PFSK-1 (cell line): ENCODE measurements around the gene KCNIP3.

ENCODE experiments used
- FOXP2 ChIP-seq: optimal IDR thresholded peaks from 2 replicates; pipeline ENCODE3; 2011; ENCODE audit warnings: borderline replicate concordance, control low read depth, inconsistent platforms; ENCODE audit not compliant: insufficient read depth; ENCODE audit errors: extremely low read length, extremely low read depth
- POLR2AphosphoS5 ChIP-seq: IDR thresholded peaks from 2 replicates; pipeline ENCODE4 v1.6.1; 2012; ENCODE audit warnings: low read depth, mild to moderate bottlenecking, control low read depth, low read length, moderate library complexity
- REST ChIP-seq, 2 experiments: IDR thresholded peaks; 2 replicates each; pipeline versions ENCODE4 v1.6.1 to v1.8.0; 2011 to 2012; ENCODE audit warnings: low read depth in 2 of 2, low read length in 2 of 2, control low read depth in 1 of 2, inconsistent platforms in 1 of 2, mild to moderate bottlenecking in 1 of 2, moderate library complexity in 1 of 2; ENCODE audit not compliant: insufficient read depth in 1 of 2
- SIN3A ChIP-seq: IDR thresholded peaks from 2 replicates; pipeline ENCODE4 v1.6.1; 2012; ENCODE audit warnings: mild to moderate bottlenecking, low read length, moderate library complexity, borderline replicate concordance; ENCODE audit not compliant: insufficient read depth
- TAF1 ChIP-seq: IDR thresholded peaks from 2 replicates; pipeline ENCODE4 v1.6.1; 2012; ENCODE audit warnings: low read length, control low read depth, borderline replicate concordance; ENCODE audit not compliant: insufficient read depth

Gene KCNIP3

DNA sequence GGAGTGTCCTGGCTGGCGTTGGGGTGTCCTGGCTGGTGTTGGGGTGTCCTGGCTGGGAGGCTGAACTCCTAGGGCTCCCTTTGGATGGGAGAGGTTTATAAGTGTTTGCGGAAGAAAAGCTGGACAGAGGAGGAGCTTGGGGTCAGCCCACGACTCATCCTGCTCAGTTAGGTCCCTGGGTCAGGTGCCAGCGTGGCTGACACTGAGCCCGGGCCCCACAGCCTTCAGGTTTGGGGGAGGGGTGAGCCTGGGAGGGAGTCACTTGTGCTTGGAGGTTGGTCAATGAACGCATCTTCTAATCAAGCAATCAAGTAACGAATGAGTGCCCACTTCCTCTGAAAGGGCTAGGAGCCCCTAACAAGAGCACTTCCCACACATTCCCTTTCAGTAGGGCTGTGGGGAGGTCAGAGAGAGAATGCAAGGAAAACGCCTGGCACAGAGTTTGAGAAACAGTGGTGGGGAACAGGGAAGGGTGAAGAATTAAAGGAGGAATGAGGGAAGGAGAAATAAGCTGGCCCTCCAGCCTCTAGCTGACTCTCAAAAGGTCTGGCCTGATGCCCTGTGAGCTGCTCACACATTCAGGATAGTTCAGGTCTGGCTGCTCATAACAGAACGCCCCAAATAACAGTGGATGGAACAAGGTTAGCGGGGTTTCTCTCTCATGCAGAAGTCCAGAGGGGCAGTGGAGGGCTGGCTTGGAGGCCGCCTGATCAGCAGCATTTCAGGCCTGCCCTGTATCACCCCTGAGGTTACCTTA, 670 bp downstream of the KCNIP3 start:
- TF ChIP-seq FOXP2 (no peak), REST (IDR thresholded peaks at IDR 0.05; ENCODE audit: insufficient read depth in 1 of 2, low read depth in 2 of 2, low read length in 2 of 2) (no peak), TAF1 (no peak), POLR2AphosphoS5 (no peak), SIN3A (no peak)

DNA sequence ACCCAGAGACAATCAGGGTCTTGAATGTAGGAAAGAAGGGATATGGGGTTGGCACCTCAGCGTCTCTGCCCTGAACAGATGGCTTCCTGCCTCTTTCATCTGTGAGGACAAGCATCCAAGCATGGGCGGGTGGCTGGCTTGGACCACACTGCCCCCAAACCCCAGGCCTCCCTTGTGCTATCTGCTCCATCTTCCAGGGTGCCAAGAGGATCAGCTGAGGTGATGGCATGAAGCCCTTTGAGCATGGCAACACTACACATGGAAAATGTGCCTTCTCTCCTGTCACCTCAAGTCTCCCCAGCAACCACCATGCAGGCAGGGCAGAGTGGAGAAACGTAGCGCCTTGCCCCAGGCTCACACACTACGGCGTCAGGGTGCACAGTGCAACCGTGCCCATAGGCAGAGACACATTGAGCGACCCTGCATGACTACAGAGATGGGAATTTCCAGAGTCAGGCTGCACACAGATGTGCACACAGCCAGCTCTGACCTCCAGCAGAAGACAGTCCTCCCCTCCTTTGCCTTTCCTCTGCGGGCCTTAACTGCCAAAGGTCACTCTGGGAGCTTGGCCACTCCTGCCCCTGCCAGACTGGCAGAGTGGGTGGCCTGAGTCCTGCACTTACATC, 1.5 kb downstream of the KCNIP3 start:
- no peak for TF ChIP-seq REST (IDR thresholded peaks at IDR 0.05; ENCODE audit: insufficient read depth in 1 of 2, low read depth in 2 of 2, low read length in 2 of 2)
- no peak for TF ChIP-seq POLR2AphosphoS5
- TF ChIP-seq SIN3A: no peak
- TF ChIP-seq TAF1: no peak
- TF ChIP-seq FOXP2: no peak

GRCh38 chr2:95299961-95300360, 2.8 kb downstream of the KCNIP3 start:
- no peak for TF ChIP-seq REST (IDR thresholded peaks at IDR 0.05; ENCODE audit: insufficient read depth in 1 of 2, low read depth in 2 of 2, low read length in 2 of 2)
- TF ChIP-seq POLR2AphosphoS5: no peak
- no peak for TF ChIP-seq SIN3A
- no peak for TF ChIP-seq TAF1
- no peak for TF ChIP-seq FOXP2

DNA sequence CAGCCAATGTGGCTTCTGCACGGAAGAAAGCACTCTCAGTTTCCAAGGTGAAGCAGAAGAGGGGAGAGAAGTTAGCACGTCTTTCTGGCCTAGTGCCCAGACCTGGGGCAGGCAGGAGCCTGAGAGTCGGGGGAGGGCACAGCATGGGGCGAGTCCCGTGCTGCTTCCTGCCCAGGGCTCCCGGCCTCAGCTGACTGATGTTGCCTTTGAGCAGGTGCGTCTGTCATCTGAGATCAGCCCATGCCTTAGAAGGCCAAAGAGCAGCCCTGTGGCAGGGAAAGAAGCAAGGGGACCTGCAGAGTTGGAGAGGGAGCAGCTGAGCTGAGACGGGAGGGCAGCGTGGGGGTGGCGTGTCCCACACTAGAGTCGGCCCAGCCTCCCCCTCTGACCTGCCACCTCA, 3.3 kb downstream of the KCNIP3 start:
- TF ChIP-seq SIN3A (no peak), TAF1 (no peak), REST (IDR thresholded peaks at IDR 0.05; ENCODE audit: insufficient read depth in 1 of 2, low read depth in 2 of 2, low read length in 2 of 2) (no peak), FOXP2 (no peak), POLR2AphosphoS5 (no peak)
